ENCODE results near the gene LTBP1. TPM values are rescaled to one million over a fixed set of nuclear protein-coding genes. Genes with fewer than 3 reads are reported as not detected.
A peak's percentile ranks its signal among the peaks of the same experiment; 100 is the strongest.

Gene LTBP1
- total and polyA plus RNA-seq, 9 donors: 13.5 to 117 (median 41.8) TPM

- no peaks in the 10 kb centered on the region for H3K27me3 ChIP-seq
- no peak overlapping the region for H3K4me3 ChIP-seq
- no peaks in the 10 kb centered on the region for H3K36me3 ChIP-seq
- DNase-seq: no peak
- intact Hi-C loops (cut with DNase I): no loop called here
- peak overlapping the region in 1 of 2 donors; percentile 35 for H3K27ac ChIP-seq
- no peak for TF ChIP-seq POLR2A (IDR thresholded peaks at IDR 0.05)
- TF ChIP-seq EP300 (IDR thresholded peaks at IDR 0.05): no peak
- no peak for TF ChIP-seq CTCF (IDR thresholded peaks at IDR 0.05)
- 79 to 90% (median 89%) methylated on average over 1 of the region's 1 CpG for WGBS, 3 donors
- peaks cover 3% of the 10 kb centered on the region for H3K4me1 ChIP-seq (ENCODE audit: insufficient read depth)
- H3K9me3 ChIP-seq: no peaks in the 10 kb centered on the region
These were observed 296.1 kb downstream of the LTBP1 start for GRCh38 chr2:33242845-33243244.

- no peaks in the 10 kb centered on the region for H3K36me3 ChIP-seq
- TF ChIP-seq CTCF (IDR thresholded peaks at IDR 0.05): no peak
- TF ChIP-seq EP300 (IDR thresholded peaks at IDR 0.05): no peak
- TF ChIP-seq POLR2A (IDR thresholded peaks at IDR 0.05): no peak
- no peak overlapping the region for H3K27ac ChIP-seq
- WGBS, 3 donors: 92 to 96% (median 96%) methylated on average over 4 of the region's 4 CpGs
- intact Hi-C loops (cut with DNase I): no loop called here
- H3K4me3 ChIP-seq: no peak overlapping the region
- no peaks in the 10 kb centered on the region for H3K9me3 ChIP-seq
- H3K27me3 ChIP-seq: no peaks in the 10 kb centered on the region
- peaks cover 3% of the 10 kb centered on the region for H3K4me1 ChIP-seq (ENCODE audit: insufficient read depth)
- no peak for DNase-seq
These were observed 299.7 kb downstream of the LTBP1 start for GRCh38 chr2:33246432-33246831.

GRCh38 chr2:33247365-33247764 lies 300.6 kb downstream of the LTBP1 start:
- no peak for DNase-seq
- TF ChIP-seq CTCF (IDR thresholded peaks at IDR 0.05) (no peak), EP300 (IDR thresholded peaks at IDR 0.05) (no peak), POLR2A (IDR thresholded peaks at IDR 0.05) (no peak)
- intact Hi-C loops (cut with DNase I): no loop called here
- H3K36me3 ChIP-seq: no peaks in the 10 kb centered on the region
- H3K27me3 ChIP-seq: no peaks in the 10 kb centered on the region
- no peak overlapping the region for H3K27ac ChIP-seq
- H3K4me1 ChIP-seq (ENCODE audit: insufficient read depth): peaks cover 3% of the 10 kb centered on the region
- no peaks in the 10 kb centered on the region for H3K9me3 ChIP-seq
- H3K4me3 ChIP-seq: no peak overlapping the region
- 93 to 99% (median 97%) methylated on average over 1 of the region's 1 CpG for WGBS, 3 donors

GRCh38 chr2:33250417-33251029 lies 303.8 kb downstream of the LTBP1 start:
- Histone ChIP-seq H3K27me3 (no peaks in the 10 kb centered on the region), H3K9me3 (no peaks in the 10 kb centered on the region), H3K4me1 (ENCODE audit: insufficient read depth) (no peaks in the 10 kb centered on the region), H3K36me3 (no peaks in the 10 kb centered on the region), H3K27ac (no peak overlapping the region), H3K4me3 (no peak overlapping the region)
- 93 to 98% (median 98%) methylated on average over 5 of the region's 5 CpGs for WGBS, 3 donors
- no peak for DNase-seq
- intact Hi-C loops (cut with DNase I): no loop called here
- TF ChIP-seq POLR2A (IDR thresholded peaks at IDR 0.05) (no peak), EP300 (IDR thresholded peaks at IDR 0.05) (no peak), CTCF (IDR thresholded peaks at IDR 0.05) (no peak)

Data from ovary (tissue), 9 donors.